HCT116 (cell line): Measurements from ENCODE around the gene CD320. TPM values are rescaled to one million over a fixed set of nuclear protein-coding genes. Genes with fewer than 3 reads are reported as not detected.

Source experiments
- ATAC-seq: fragments of 200-7000 bp; cut with Tn5 transposase; 2 replicates; pipeline ENCODE4 v1.9.1; 2020; ENCODE audit warnings: mild to moderate bottlenecking, moderate library complexity
- BruUV-seq: library from RNA; stranded (reverse); fragments of 400-500 nt; replicated peaks from 2 replicates; lab custom pipeline; 2021; lab: Mats Ljungman, UMichigan
- CTCF ChIA-PET: fragments of 300-600 bp; sonication (Branson Sonifier 250); formaldehyde crosslinking; loops from one replicate; lab custom pipeline; 2021; ENCODE audit warnings: antibody characterized with exemption; lab: Charles Lee
- POLR2A ChIA-PET: fragments of 300-600, 350-600 bp; sonication (Branson Sonifier 250); formaldehyde crosslinking; loops from one replicate; lab custom pipeline; 2021; ENCODE audit warnings: antibody characterized with exemption; lab: Charles Lee
- RAD21 ChIA-PET, 2 experiments: fragments of 300-600 bp; sonication (Branson Sonifier 250); formaldehyde crosslinking; loops; one replicate each; lab custom pipeline; 2023; ENCODE audit warnings: low total read pairs in 2 of 2; ENCODE audit not compliant: uncharacterized antibody in 2 of 2, unreplicated experiment in 2 of 2, low non-redundant PET in 1 of 2; lab: Charles Lee
- DNase-seq: peaks from one replicate; pipeline ENCODE4 v3.0.0-alpha.2; 2010; ENCODE audit warnings: low read depth, low spot score
- H2AFZ ChIP-seq: fragments of 200-600 bp; shearing (Covaris generic), sonication (generic); 2 replicates; pipeline ENCODE4 v1.6.1; 2017; ENCODE audit warnings: low read depth, mixed run types, mixed read lengths, antibody characterized with exemption, low read length; ENCODE audit not compliant: poor library complexity, severe bottlenecking
- H3K27ac ChIP-seq: 2 replicates; pipeline ENCODE4 v1.5.1; 2012; ENCODE audit warnings: low read depth, low read length
- H3K27me3 ChIP-seq: fragments of 200-600 bp; sonication (generic); 2 replicates; pipeline ENCODE4 v1.6.1; 2016; ENCODE audit warnings: mixed run types, low read length, mixed read lengths; ENCODE audit not compliant: insufficient read depth
- H3K36me3 ChIP-seq, 2 experiments: fragments of 200-500 bp in 1 of 2; fragments of 200-600 bp in 1 of 2; sonication (Bioruptor generic) in 1 of 2; sonication (generic) in 1 of 2; 2 replicates each; pipeline versions ENCODE4 v1.5.1 to v1.6.1; 2014 to 2016; ENCODE audit warnings: low read length in 2 of 2, inconsistent platforms in 1 of 2, mixed read lengths in 1 of 2, mixed run types in 1 of 2; ENCODE audit not compliant: insufficient read depth in 2 of 2, control insufficient read depth in 1 of 2
- H3K4me1 ChIP-seq, 2 experiments: fragments of 200-600 bp in 1 of 2; sonication (generic) in 1 of 2; 2 replicates each; pipeline versions ENCODE4 v1.5.1 to v1.6.1; 2012 to 2017; ENCODE audit warnings: low read length in 2 of 2, inconsistent platforms in 1 of 2, mild to moderate bottlenecking in 1 of 2, mixed read lengths in 1 of 2, mixed run types in 1 of 2, moderate library complexity in 1 of 2; ENCODE audit not compliant: insufficient read depth in 2 of 2, control insufficient read depth in 1 of 2
- H3K4me2 ChIP-seq: fragments of 200-600 bp; sonication (generic); 2 replicates; pipeline ENCODE4 v1.6.1; 2017; ENCODE audit warnings: mixed run types, low read length, mixed read lengths
- H3K4me3 ChIP-seq, 2 experiments: fragments of 200-600 bp in 1 of 2; sonication (generic) in 1 of 2; replicated peaks in 1 of 2; 2 replicates each; pipeline ENCODE4 v1.5.1; 2011 to 2016; ENCODE audit warnings: low read length in 2 of 2, control low read depth in 1 of 2, low read depth in 1 of 2, mild to moderate bottlenecking in 1 of 2, mixed read lengths in 1 of 2, mixed run types in 1 of 2
- H3K79me2 ChIP-seq: fragments of 200-600 bp; sonication (generic); 2 replicates; pipeline ENCODE4 v1.6.1; 2017; ENCODE audit warnings: mild to moderate bottlenecking, mixed run types, low read length, moderate library complexity, mixed read lengths; ENCODE audit not compliant: insufficient read depth
- H3K9ac ChIP-seq: fragments of 200-600 bp; sonication (generic); 2 replicates; pipeline ENCODE4 v1.6.1; 2016; ENCODE audit warnings: low read length, mixed read lengths
- H3K9me2 ChIP-seq: fragments of 200-600 bp; sonication (generic), shearing (Covaris generic); 2 replicates; pipeline ENCODE4 v1.6.1; 2017; ENCODE audit warnings: mixed run types, mild to moderate bottlenecking, moderate library complexity; ENCODE audit not compliant: insufficient read depth
- H3K9me3 ChIP-seq, 2 experiments: fragments of 200-500 bp in 1 of 2; fragments of 200-600 bp in 1 of 2; sonication (Bioruptor generic) in 1 of 2; sonication (generic) in 1 of 2; 2 replicates each; pipeline ENCODE4 v1.6.1; 2014 to 2017; ENCODE audit warnings: low read length in 2 of 2, mixed read lengths in 2 of 2, inconsistent platforms in 1 of 2, low read depth in 1 of 2, mild to moderate bottlenecking in 1 of 2, mixed run types in 1 of 2, moderate library complexity in 1 of 2; ENCODE audit not compliant: control insufficient read depth in 1 of 2, insufficient read depth in 1 of 2
- H4K20me1 ChIP-seq: fragments of 200-600 bp; sonication (generic), shearing (Covaris generic); 2 replicates; pipeline ENCODE4 v1.6.1; 2017; ENCODE audit warnings: mixed run types, mild to moderate bottlenecking, moderate library complexity; ENCODE audit not compliant: insufficient read depth
- CBX3 ChIP-seq: IDR thresholded peaks from 2 replicates; pipeline ENCODE4 v1.6.1; 2012; ENCODE audit warnings: low read depth
- ELF1 ChIP-seq: IDR thresholded peaks from 2 replicates; pipeline ENCODE4 v1.6.1; 2012; ENCODE audit warnings: low read depth, borderline replicate concordance
- EZH2phosphoT487 ChIP-seq: fragments of 200-600 bp; IDR thresholded peaks from 2 replicates; pipeline ENCODE4 v1.6.1; 2018; ENCODE audit warnings: antibody characterized with exemption, borderline replicate concordance
- FOSL1 ChIP-seq: IDR thresholded peaks from 2 replicates; pipeline ENCODE4 v1.6.1; 2012; ENCODE audit warnings: low read depth
- POLR2A ChIP-seq: IDR thresholded peaks from 2 replicates; pipeline ENCODE4 v1.7.0; 2011; ENCODE audit warnings: borderline replicate concordance; ENCODE audit not compliant: insufficient read depth, insufficient read length; ENCODE audit errors: extremely low read depth
- POLR2AphosphoS5 ChIP-seq: IDR thresholded peaks from 2 replicates; pipeline ENCODE4 v1.6.1; 2011; ENCODE audit warnings: mild to moderate bottlenecking, low read depth, low read length, moderate library complexity
- RAD21 ChIP-seq: IDR thresholded peaks from 2 replicates; pipeline ENCODE4 v1.6.1; 2012; ENCODE audit warnings: low read depth, mild to moderate bottlenecking
- SP1 ChIP-seq: IDR thresholded peaks from 2 replicates; pipeline ENCODE4 v1.6.1; 2012; ENCODE audit warnings: low read depth
- ZNF274 ChIP-seq: fragments of 200-500 bp; sonication (Bioruptor generic); IDR thresholded peaks from 2 replicates; pipeline ENCODE4 v1.6.1; 2014; ENCODE audit warnings: mild to moderate bottlenecking, low read depth, low read length, inconsistent platforms
- intact Hi-C: fragments of 100-400 bp; cut with micrococcal nuclease; formaldehyde crosslinking; loops from 2 replicates; pipeline ENCODE4 v1.10.0; 2022
- total RNA-seq: library from RNA; stranded (reverse); gene quantifications from one replicate; pipeline ENCODE4 v1.2.1, GENCODE V29; 2021; ENCODE audit not compliant: unreplicated experiment
- TF ChIP-seq, protein P1 (sequence below): IDR thresholded peaks from 2 replicates; pipeline ENCODE4 v1.6.1; 2012

The CD320 gene
- total RNA-seq, 1 experiment from 2014 or later: 86.2 TPM

DNA sequence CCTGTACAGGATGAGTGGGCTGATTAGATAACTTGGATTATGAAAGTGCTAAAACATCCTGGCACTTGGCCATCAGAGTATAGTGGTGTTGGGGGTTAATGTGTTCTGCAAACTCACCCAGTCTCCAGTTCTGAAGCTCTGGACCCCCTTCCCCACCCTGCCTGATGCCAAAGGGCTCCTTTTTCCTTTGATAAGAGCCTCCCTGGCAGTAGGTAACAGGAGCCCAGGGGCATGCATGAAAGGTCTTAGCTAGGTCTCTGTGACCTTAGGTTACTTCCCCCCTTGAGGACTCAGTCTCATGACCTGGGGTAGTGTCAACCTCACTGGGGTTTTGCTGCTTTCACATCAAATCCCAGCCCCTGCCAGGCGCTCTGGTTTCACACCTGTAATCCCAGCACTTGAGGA is 15.6 kb upstream of the CD320 start:
- no TSS peak for BruUV-seq
- no peak overlapping the region for H3K4me3 ChIP-seq
- POLR2A ChIA-PET: interaction anchor here (1.3 to 4.1 kb wide), 2 partner anchors 11 to 190 kb away, joined by 5 to 37 read pairs; partner anchors contain the start of gene ZNF414
- H3K9me3 ChIP-seq: no peaks in the 10 kb centered on the region
- intact Hi-C loops: no loop called here
- no peak overlapping the region for H3K4me2 ChIP-seq
- peaks cover 43% of the 10 kb centered on the region for H3K79me2 ChIP-seq
- H2AFZ ChIP-seq: no peak overlapping the region
- no peak for DNase-seq
- H3K36me3 ChIP-seq: peaks cover 11 to 25% of the 10 kb centered on the region in 2 experiments
- no peak for TF ChIP-seq ZNF274
- TF ChIP-seq, protein P1, sequence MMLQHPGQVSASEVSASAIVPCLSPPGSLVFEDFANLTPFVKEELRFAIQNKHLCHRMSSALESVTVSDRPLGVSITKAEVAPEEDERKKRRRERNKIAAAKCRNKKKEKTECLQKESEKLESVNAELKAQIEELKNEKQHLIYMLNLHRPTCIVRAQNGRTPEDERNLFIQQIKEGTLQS: no peak
- no peak for TF ChIP-seq POLR2A
- no peak for TF ChIP-seq FOSL1
- no peak for TF ChIP-seq EZH2phosphoT487
- TF ChIP-seq POLR2AphosphoS5: 0 out of 2 replicates have a peak, but pooled peaks have one; percentile 31
- no peak for TF ChIP-seq SP1
- TF ChIP-seq RAD21: no peak
- no peak for TF ChIP-seq ELF1
- TF ChIP-seq, all 23 proteins: peak for 1
- ChIA-PET CTCF (interaction anchor here (1.8 kb wide), 1 partner anchor 12 kb away, joined by 5 read pairs; no protein-coding TSS in a partner anchor), RAD21 (interaction anchor here in 1 of 2 experiments (0.6 kb wide), 1 partner anchor 403 kb away, joined by 3 read pairs; the partner anchor contains the start of gene SNAPC2)
- Histone ChIP-seq H4K20me1 (peaks cover 5% of the 10 kb centered on the region; the same call in 1 of the 2 replicates), H3K27me3 (no peaks in the 10 kb centered on the region), H3K9me2 (no peaks in the 10 kb centered on the region), H3K4me1 (peaks cover 12 to 25% of the 10 kb centered on the region in 2 experiments; a peak in 3 of 4 replicates), H3K27ac (peak overlapping the region; percentile 74), H3K9ac (no peak overlapping the region)
- peak; percentile 6; the same call in 1 of the 2 replicates for ATAC-seq

DNA sequence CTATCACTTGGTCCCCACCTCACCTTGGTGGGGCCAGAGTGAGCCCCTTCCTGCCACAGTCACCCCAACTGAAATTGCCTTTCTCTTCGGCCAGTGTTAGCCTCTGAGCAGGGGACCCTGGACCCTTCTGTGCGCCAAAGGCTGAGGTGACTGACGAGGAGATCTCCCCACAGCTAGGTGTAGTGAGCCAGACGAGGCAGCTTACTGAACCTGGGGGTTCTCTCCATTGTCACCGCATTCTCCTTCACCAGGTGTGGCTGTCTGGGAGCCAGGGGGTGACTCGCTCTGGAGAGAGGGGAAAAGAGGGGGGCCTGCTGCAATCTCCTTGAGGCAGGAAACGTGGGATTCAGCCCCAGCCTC is 14.5 kb upstream of the CD320 start:
- Histone ChIP-seq H4K20me1 (peaks cover 5% of the 10 kb centered on the region; the same call in 1 of the 2 replicates), H3K9me2 (no peaks in the 10 kb centered on the region), H3K27me3 (no peaks in the 10 kb centered on the region), H3K27ac (peak overlapping the region; percentile 74), H2AFZ (no peak overlapping the region), H3K4me2 (peak overlapping the region; percentile 96), H3K9ac (peak overlapping the region; percentile 100), H3K9me3 (no peaks in the 10 kb centered on the region), H3K4me3 (peak overlapping the region; percentile 91 to 100), H3K4me1 (peaks cover 12 to 25% of the 10 kb centered on the region in 2 experiments; a peak in 3 of 4 replicates), H3K79me2 (peaks cover 51% of the 10 kb centered on the region), H3K36me3 (peaks cover 11 to 25% of the 10 kb centered on the region in 2 experiments)
- TF ChIP-seq POLR2A: peak; percentile 27
- no peak for TF ChIP-seq CBX3
- BruUV-seq: no TSS peak
- CTCF ChIA-PET: no interaction called here
- RAD21 ChIA-PET: no interaction called here
- intact Hi-C loops: no loop called here
- POLR2A ChIA-PET: interaction anchor here (4.1 kb wide), 1 partner anchor 13 kb away, joined by 37 read pairs; no protein-coding TSS in a partner anchor
- no peak for ATAC-seq
- DNase-seq: no peak
